Activated B cell treated with CpG ODN at 0.5 μM for 24 hours (primary cell): ENCODE results near the gene FNDC11. TPM values are rescaled to one million over a fixed set of nuclear protein-coding genes. Genes with fewer than 3 reads are reported as not detected.
A peak's percentile ranks its signal among the peaks of the same experiment; 100 is the strongest.

ENCODE experiments used
- ATAC-seq: fragments of 200-7000 bp; cut with Tn5 transposase; one replicate; pipeline ENCODE4 v1.10.0; 2021; ENCODE audit warnings: low read depth, mild to moderate bottlenecking, moderate library complexity
- CTCF ChIA-PET: fragments of 350-600 bp; sonication (Branson Sonifier 250); formaldehyde crosslinking; loops from one replicate; lab custom pipeline; 2021; ENCODE audit warnings: antibody characterized with exemption; lab: Charles Lee
- POLR2A ChIA-PET: fragments of 350-600 bp; sonication (Branson Sonifier 250); formaldehyde crosslinking; loops from one replicate; lab custom pipeline; 2021; ENCODE audit warnings: antibody characterized with exemption; lab: Charles Lee
- DNase-seq: peaks from one replicate; pipeline ENCODE4 v3.0.0; 2022
- H3K27ac Mint-ChIP-seq: one replicate; pipeline ENCODE4 v1.8.0; 2020; ENCODE audit warnings: mixed read lengths
- H3K27me3 Mint-ChIP-seq: one replicate; pipeline ENCODE4 v1.8.0; 2021; ENCODE audit warnings: mixed read lengths
- H3K36me3 Mint-ChIP-seq: one replicate; pipeline ENCODE4 v1.8.0; 2021; ENCODE audit warnings: low read depth, mixed read lengths
- H3K4me1 Mint-ChIP-seq: one replicate; pipeline ENCODE4 v1.8.0; 2021; ENCODE audit warnings: mixed read lengths
- H3K4me3 Mint-ChIP-seq: one replicate; pipeline ENCODE4 v1.8.0; 2020; ENCODE audit warnings: mild to moderate bottlenecking, mixed read lengths
- H3K9me3 Mint-ChIP-seq: one replicate; pipeline ENCODE4 v1.8.0; 2020; ENCODE audit warnings: mixed read lengths
- CTCF ChIP-seq: fragments of 200-600 bp; IDR thresholded peaks from one replicate; pipeline ENCODE4 v1.8.0; 2022; ENCODE audit warnings: antibody characterized with exemption, mild to moderate bottlenecking
- intact Hi-C: fragments of 100-400 bp; cut with micrococcal nuclease; formaldehyde crosslinking; loops from one replicate; pipeline ENCODE4 v1.15.1; 2024
- total RNA-seq: library from RNA; stranded (reverse); gene quantifications from 2 replicates; pipeline ENCODE4 v1.2.3, GENCODE V29; 2022

The FNDC11 gene
- total RNA-seq, 1 donor from 2014 or later: 0.78 TPM

GRCh38 chr20:63572071-63572787 lies 18.3 kb downstream of the FNDC11 start:
- H3K4me3 Mint-ChIP-seq: no peak overlapping the region
- POLR2A ChIA-PET: interaction anchor here (0.7 to 1.3 kb wide), 2 partner anchors 18 to 55 kb away, joined by 3 read pairs; partner anchors contain the start of gene GMEB2
- intact Hi-C loops: no loop called here
- no peak overlapping the region for H3K27ac Mint-ChIP-seq
- no peaks in the 10 kb centered on the region for H3K9me3 Mint-ChIP-seq
- H3K4me1 Mint-ChIP-seq: peaks cover 31% of the 10 kb centered on the region
- CTCF ChIA-PET: no interaction called here
- TF ChIP-seq CTCF: no peak
- H3K36me3 Mint-ChIP-seq: no peaks in the 10 kb centered on the region
- ATAC-seq (no peak), DNase-seq (no peak)
- H3K27me3 Mint-ChIP-seq: peaks cover 2% of the 10 kb centered on the region

GRCh38 chr20:63572788-63573646 lies 19.1 kb downstream of the FNDC11 start:
- intact Hi-C loops: no loop called here
- DNase-seq (no peak), ATAC-seq (no peak)
- TF ChIP-seq CTCF: no peak
- peaks cover 23% of the 10 kb centered on the region for H3K4me1 Mint-ChIP-seq
- H3K36me3 Mint-ChIP-seq: no peaks in the 10 kb centered on the region
- peaks cover 2% of the 10 kb centered on the region for H3K27me3 Mint-ChIP-seq
- CTCF ChIA-PET: interaction anchor here (1.3 kb wide), 1 partner anchor 35 kb away, joined by 7 read pairs; the partner anchor contains the start of gene PTK6
- POLR2A ChIA-PET: interaction anchor here (1.1 to 2.5 kb wide), 9 partner anchors 18 to 619 kb away, joined by 3 to 14 read pairs (median 5); partner anchors contain the start of genes GMEB2 and PRPF6
- no peak overlapping the region for H3K27ac Mint-ChIP-seq
- peak overlapping the region; percentile 83 for H3K4me3 Mint-ChIP-seq
- H3K9me3 Mint-ChIP-seq: no peaks in the 10 kb centered on the region

GRCh38 chr20:63573647-63574131 lies 19.7 kb downstream of the FNDC11 start:
- Mint-ChIP-seq H3K27me3 (peaks cover 2% of the 10 kb centered on the region), H3K27ac (peak overlapping the region; percentile 70), H3K36me3 (no peaks in the 10 kb centered on the region), H3K4me1 (peaks cover 18% of the 10 kb centered on the region), H3K4me3 (peak overlapping the region; percentile 83), H3K9me3 (no peaks in the 10 kb centered on the region)
- ATAC-seq (peak; percentile 33), DNase-seq (no peak)
- CTCF ChIA-PET: interaction anchor here (1.3 kb wide), 1 partner anchor 36 kb away, joined by 7 read pairs; the partner anchor contains the start of gene PTK6
- no peak for TF ChIP-seq CTCF
- POLR2A ChIA-PET: interaction anchor here (0.6 to 2.5 kb wide), 20 partner anchors 19 to 620 kb away, joined by 3 to 16 read pairs (median 4); partner anchors contain the start of genes GMEB2, PRPF6, PTK6 and RTEL1
- intact Hi-C loops: loop anchor here (1.0 kb wide), 1 partner anchor 19 kb away; the partner anchor contains the start of gene FNDC11

GRCh38 chr20:63574156-63574828 lies 20.3 kb downstream of the FNDC11 start, which contains the start of gene HELZ2:
TSS of gene HELZ2 (minus strand) at chr20:63574239. CDS start at chr20:63572385, 1,854 bp downstream.
- ATAC-seq (peak; percentile 95), DNase-seq (peak; percentile 55)
- Mint-ChIP-seq H3K27me3 (peaks cover 2% of the 10 kb centered on the region), H3K36me3 (no peaks in the 10 kb centered on the region), H3K27ac (peak within 1 kb of the TSS; percentile 70), H3K4me3 (peak within 1 kb of the TSS; percentile 83), H3K4me1 (peaks cover 12% of the 10 kb centered on the region), H3K9me3 (no peaks in the 10 kb centered on the region)
- TF ChIP-seq CTCF: no peak
- POLR2A ChIA-PET: interaction anchor here (0.6 to 2.5 kb wide), 20 partner anchors 12 to 620 kb away, joined by 3 to 16 read pairs (median 4); partner anchors contain the start of genes GMEB2, PRPF6, PTK6 and RTEL1
- intact Hi-C loops: loop anchor here (1.0 kb wide), 1 partner anchor 20 kb away; the partner anchor contains the start of gene FNDC11
- CTCF ChIA-PET: interaction anchor here (0.8 to 1.3 kb wide), 2 partner anchors 36 to 512 kb away, joined by 4 to 7 read pairs; partner anchors contain the start of gene PTK6
